IPS-18c (cell line): Measurements from ENCODE around the gene CELSR1.

ENCODE experiments used
- H3K4me3 ChIP-seq: 2 replicates; pipeline ENCODE4 v1.7.0; 2013; ENCODE audit warnings: low read depth, mild to moderate bottlenecking, low read length, moderate library complexity; ENCODE audit not compliant: insufficient read depth
- H3K9me3 ChIP-seq: one replicate; pipeline ENCODE4 v1.6.1; 2013; ENCODE audit warnings: mild to moderate bottlenecking, low read length, moderate library complexity; ENCODE audit not compliant: control insufficient read depth, insufficient read depth

Gene CELSR1

GRCh38 chr22:46541536-46541935 lies 4.1 kb upstream of the CELSR1 start:
- Histone ChIP-seq H3K9me3 (no peaks in the 10 kb centered on the region), H3K4me3 (no peak overlapping the region)

DNA sequence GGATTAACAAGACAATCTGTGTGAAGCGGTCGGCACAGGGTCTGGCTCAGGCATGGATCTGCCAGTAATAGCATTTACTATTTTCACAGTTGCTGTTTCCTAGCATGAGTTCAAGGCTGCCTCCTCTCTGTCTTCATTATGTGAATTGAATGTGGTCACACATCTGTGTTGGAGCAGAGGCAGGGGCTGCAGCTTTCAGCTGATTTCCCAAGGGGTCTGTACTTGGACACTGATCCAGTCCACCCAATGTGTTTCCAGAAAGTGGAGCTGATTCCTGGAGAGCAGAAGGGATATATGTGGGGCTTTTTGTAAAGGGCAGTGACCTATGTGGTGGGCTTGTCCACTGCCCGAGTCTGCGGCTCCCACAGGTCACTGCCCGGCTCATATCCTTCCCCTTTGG lies 3.5 kb upstream of the CELSR1 start:
- Histone ChIP-seq H3K4me3 (no peak overlapping the region), H3K9me3 (no peaks in the 10 kb centered on the region)

GRCh38 chr22:46539169-46539568 lies 1.7 kb upstream of the CELSR1 start:
- Histone ChIP-seq H3K9me3 (peaks cover 2% of the 10 kb centered on the region), H3K4me3 (no peak overlapping the region)

- Histone ChIP-seq H3K9me3 (peaks cover 4% of the 10 kb centered on the region), H3K4me3 (no peak overlapping the region)
Observed at GRCh38 chr22:46538814-46539160, 1.4 kb upstream of the CELSR1 start.

DNA sequence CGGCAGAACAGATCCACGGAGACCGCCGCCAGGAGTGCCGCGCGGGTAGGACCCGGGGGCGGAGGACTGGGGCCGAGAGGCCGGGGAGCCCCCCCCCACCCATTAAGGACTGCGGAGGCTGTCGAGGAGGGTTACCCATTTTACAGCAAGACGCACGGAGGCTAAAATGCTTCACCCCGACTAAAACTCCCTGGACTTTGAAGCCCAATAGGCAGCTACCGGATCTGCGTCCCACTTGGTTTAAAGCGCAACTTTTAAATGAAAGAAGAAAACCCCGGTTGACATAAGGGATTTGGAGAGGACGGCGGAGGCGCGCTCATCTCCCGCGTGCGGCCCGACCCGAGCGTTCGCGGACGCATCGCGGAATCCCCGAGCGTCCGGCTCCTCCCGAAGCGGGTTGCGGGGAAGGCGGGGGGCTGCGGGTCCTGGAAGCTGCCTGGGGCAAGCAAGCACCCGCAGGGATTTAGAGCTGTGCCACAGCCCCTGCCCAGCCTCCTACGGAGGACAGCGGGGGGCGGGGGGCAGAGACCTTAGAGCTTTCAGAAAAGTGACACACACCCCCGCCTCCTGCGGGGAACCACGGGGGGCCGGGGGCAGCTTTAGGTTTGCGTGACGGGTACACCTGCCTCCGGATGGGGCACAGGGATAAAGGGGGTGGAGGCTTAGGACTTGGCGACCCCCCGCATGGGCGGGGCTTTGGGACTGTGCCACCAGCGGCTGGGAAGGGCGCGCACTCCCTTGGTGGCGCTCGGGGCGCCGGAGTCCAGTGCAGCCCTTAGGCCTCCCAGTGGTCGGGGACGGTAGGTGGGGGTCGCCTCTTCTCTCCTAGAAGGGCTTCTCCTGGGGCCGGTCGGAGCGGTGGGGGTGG lies 760 bp upstream of the CELSR1 start:
- Histone ChIP-seq H3K4me3 (peak overlapping the region; percentile 56), H3K9me3 (peaks cover 4% of the 10 kb centered on the region)

DNA sequence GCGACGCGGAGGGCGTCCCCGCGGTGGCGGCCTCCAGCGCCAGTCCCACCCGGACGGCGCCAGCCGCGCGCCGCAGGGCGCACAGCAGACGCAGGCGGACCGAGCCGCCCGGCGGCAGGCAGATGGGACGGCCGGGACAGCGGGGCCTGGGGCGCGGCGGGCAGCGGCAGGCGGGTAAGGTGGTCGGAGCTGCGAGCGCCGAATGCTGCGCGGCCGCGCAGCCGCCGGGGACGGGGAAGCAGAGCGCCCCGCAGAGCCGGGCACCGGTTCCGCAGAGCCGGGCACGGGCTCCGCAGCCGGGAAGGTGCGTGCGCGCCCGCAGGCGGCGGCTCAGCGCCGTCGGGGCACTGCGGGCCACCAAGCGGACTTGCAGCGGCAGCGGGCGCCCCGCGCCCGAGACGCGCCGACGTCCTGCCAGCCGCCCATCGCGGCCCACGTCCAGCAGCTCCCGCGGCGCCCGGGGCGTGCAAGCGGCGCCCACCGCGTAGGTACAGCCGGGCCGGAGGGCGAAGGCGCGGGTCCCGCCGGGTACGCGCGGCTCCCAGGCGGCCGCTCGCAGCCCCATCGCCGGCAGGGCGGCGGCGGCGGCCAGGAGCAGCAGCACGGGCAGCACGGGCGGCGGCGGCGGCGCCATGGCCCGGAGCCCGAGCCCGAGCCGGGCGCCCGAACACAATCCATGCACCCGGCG lies 739 bp downstream of the CELSR1 start:
- peak overlapping the region; percentile 52 for H3K4me3 ChIP-seq
- peaks cover 4% of the 10 kb centered on the region for H3K9me3 ChIP-seq

DNA sequence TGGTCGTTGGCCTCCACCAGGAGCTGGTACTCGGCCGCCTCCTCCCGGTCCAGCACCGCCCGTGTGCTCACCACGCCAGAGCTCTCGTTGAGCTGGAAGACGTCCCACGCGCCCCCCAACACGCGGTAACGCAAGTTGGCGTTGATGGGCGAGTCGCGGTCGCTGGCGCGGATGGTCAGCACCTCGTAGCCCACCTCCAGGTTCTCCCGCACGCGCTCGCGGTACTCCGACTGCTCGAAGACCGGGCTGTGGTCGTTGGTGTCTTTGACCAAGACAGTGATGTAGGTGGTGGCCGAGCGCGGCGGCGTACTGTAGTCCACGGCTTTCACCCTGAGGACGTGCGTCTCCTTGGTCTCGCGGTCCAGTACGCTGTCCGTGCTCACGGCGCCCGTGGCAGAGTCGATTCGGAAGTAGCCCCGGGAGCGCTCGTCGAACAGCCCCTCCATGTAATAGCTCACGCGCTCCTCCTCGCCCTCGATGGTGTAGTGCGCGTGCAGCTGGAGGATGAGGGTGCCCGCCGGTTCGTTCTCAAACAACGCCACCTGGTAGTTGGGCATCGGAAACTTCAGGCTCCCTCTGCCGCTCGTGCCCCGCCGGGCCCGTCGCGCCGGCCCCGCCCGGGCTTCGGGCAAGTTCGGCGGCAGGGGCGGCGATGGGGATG lies 1.4 kb downstream of the CELSR1 start:
- peak overlapping the region; percentile 52; the same call in 1 of the 2 replicates for H3K4me3 ChIP-seq
- H3K9me3 ChIP-seq: peaks cover 4% of the 10 kb centered on the region

DNA sequence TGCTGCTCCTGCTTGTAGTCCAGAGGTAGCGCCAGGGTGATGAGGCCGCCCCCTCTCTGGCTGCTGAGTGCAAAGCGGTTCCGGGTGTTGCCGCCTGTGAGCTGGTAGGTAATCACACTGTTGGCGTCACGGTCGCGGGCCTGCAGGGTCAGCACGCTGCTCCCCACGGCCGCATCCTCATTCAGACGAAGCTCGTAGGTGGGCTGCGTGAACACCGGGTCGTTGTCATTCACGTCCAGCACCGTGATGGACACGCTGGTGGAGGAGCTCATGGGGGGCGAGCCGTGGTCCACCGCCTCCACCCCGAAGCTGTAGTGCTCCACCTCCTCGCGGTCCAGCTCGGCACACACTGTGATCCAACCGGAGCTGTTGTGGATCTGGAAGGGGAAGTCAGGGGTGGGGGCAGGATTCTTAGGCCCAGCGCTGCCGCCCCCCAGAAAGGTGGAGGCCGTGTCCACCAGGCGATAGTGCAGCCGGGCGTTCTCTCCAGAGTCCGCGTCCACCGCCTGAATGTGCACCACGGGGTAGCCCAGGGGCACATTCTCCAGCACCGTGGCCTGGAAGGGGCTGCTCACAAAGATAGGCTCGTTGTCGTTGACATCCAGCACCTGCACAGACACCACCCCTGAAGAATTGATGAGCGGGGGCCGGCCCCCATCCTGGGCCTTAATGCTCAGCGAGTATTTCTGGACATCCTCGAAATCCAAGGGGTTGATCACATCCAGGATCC lies 2.4 kb downstream of the CELSR1 start:
- Histone ChIP-seq H3K9me3 (peaks cover 4% of the 10 kb centered on the region), H3K4me3 (no peak overlapping the region; the same call in 1 of the 2 replicates)

GRCh38 chr22:46534177-46534776 lies 3.1 kb downstream of the CELSR1 start:
- peaks cover 4% of the 10 kb centered on the region for H3K9me3 ChIP-seq
- no peak overlapping the region for H3K4me3 ChIP-seq

DNA sequence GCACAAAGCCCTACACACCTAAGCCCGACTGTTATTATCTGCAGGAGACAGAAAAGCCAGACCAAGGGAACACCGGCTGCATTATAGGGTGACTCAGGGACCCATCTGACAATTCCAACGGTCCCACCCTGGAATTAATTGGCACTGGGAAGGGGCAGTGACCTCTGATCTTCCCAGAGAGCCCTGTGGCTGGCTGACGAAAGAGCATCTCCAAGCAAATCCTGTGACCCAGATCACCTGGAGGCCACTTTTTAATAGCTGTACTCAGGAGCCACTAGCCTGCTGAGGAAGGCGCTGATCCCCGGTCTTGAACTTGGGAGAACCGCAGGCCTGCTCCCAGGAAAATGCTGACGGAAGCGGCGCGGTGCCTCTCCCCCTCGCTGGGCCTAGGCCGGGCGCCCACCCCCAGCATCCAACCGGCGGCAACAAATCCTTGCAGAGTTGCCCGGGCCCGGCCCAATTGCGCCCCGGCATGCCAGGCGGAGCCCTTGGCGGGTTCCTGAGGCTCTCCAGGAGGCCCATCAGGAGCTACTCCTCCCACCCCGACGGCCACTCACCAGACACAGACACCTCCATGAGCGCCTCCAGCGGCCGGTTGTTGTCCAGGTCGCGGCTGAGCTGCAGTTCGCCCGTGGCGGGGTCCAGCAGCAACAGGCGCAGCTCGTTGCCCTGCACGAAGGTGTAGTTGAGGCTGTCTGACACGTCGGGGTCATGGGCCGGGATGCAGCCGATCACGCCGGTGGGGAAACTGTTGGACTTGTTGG lies 4.2 kb downstream of the CELSR1 start:
- H3K4me3 ChIP-seq: no peak overlapping the region; the same call in 1 of the 2 replicates
- H3K9me3 ChIP-seq: peaks cover 4% of the 10 kb centered on the region

- peaks cover 4% of the 10 kb centered on the region for H3K9me3 ChIP-seq
- H3K4me3 ChIP-seq: no peak overlapping the region
Observed at GRCh38 chr22:46532416-46532815, 5.0 kb downstream of the CELSR1 start.

DNA sequence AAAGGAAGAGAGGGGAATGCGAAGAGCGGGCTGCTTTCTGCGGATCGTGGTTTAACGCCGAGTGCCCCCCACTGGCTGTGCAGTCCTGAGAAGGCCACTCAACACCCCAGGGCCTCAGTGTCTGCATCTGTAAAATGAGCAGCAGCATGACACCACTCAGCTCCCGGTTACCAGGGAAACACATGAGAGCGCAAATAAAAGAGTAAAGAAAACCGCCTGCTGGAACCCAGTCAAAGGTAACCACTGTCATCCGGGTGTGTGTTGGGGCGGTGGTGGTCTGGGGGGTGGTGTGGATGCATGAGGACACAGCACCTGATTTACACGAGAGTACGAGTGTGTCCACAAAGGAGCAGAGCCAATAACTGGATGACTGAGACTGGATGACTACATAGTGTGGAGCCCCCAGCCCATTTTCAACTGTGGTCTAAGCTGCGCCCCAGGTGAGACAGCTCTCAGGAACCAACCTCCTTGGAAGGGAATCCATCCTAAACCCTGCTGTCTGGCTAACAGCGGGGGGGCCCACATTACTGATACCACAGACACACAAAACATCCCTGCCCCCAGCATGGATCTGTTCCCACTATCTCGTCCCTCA lies 5.7 kb downstream of the CELSR1 start:
- Histone ChIP-seq H3K9me3 (peaks cover 4% of the 10 kb centered on the region), H3K4me3 (no peak overlapping the region)

DNA sequence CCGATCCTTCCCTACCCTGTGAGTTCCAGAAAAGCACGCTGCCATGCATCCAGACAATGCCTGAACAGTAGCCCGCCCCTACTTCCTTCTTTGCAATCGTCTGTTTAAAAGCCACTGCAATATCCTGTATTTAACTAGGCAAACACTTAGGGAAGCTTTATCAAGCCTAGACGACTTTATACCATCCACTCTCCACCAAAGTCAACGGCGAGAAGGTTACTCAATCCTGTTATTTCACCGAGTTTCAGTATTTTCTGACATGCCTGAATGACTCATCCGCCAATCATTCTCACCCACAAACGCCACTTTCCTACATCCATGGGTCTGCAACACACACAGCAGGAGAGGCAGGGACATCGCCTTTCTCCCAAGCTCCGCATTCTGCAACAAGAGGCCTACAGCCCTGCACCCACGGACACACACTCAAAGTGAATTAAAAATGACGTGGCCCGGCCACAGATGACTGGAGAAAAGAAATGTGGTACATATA lies 9.3 kb downstream of the CELSR1 start:
- H3K9me3 ChIP-seq: no peaks in the 10 kb centered on the region
- no peak overlapping the region for H3K4me3 ChIP-seq

DNA sequence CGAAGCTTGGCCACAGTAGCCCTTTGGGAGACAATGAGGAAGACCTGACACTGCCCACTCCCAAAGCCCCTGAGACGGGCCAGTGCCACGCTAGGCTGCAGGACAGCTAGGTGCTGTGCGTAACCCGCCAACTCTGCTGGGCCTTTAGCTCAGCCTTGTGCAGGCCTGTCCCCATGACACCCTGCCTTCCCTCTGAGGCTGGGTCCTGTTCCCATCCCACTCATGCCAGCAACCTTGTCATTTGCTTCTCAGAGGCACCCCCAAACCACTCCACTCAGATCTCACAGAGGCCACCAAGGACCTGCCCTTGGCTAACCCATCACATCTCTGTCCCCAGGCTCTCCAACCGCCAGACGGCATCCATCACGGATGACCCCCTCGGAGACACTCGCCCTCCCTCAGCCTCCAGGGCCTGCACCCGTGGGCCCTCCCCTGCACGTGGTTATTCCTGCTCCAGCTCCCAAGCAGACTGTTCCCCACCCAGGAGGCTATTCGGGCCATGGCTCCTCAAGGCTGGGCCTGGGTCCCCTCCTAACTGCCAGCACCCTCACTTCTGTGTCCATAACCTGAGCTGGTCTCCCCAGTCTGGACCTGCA lies 11.1 kb downstream of the CELSR1 start:
- Histone ChIP-seq H3K9me3 (no peaks in the 10 kb centered on the region), H3K4me3 (no peak overlapping the region)

DNA sequence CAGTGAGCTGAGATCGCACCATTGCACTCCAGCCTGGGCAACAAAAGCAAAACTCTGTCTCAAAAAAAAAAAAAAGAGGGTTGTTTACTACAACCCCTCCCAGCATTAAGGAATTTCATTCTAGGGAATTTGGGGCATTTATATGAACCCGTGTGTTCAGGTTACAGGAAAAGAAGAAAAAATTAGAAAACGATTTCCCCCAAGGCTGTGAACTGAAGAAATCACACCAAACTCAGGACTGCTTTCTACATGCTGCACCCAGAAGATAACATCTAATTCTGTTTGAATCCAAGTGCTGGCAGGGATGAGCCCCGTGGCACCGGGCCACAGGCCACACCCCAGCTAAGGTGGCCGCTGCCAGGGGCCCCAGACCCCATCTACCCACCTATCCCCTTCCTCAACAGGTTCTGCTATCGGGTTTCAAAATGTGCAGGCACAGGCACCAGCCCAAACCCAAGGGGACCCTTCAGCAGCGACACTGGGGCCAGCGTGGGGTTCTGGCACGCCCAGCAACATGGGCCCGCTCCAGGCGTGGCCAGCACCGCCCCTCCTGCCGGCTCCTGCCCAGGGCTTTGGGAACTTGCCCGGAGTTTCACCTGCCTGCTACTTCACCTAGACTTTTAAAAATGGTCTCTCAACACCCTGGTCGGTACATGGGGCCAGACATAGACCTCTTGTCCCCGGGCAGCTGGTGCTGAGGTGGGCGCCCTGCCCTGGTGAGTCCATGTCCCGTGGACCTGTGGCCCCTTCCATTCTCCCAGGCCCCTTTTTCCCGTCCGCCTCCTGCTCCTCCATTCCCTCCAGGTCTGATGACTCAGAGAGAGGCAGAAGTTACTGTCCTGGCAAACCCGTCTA lies 11.8 kb downstream of the CELSR1 start:
- no peaks in the 10 kb centered on the region for H3K9me3 ChIP-seq

More for the DNA sequence above, 11.8 kb downstream of the CELSR1 start:
- H3K4me3 ChIP-seq: no peak overlapping the region
